IPS DF 4.7 (cell line): ENCODE measurements around the gene DNASE1L1.
"Not testable (repeated sequence)": the region's sequence is repeated elsewhere in the genome, so short reads cannot be mapped to it uniquely, and the experiment has no call there.

Experiments used
- DNase-seq: peaks from one replicate; pipeline ENCODE4 v3.0.0-alpha.2; 2013; ENCODE audit warnings: low spot score; ENCODE audit errors: extremely low read depth

Gene DNASE1L1

DNA sequence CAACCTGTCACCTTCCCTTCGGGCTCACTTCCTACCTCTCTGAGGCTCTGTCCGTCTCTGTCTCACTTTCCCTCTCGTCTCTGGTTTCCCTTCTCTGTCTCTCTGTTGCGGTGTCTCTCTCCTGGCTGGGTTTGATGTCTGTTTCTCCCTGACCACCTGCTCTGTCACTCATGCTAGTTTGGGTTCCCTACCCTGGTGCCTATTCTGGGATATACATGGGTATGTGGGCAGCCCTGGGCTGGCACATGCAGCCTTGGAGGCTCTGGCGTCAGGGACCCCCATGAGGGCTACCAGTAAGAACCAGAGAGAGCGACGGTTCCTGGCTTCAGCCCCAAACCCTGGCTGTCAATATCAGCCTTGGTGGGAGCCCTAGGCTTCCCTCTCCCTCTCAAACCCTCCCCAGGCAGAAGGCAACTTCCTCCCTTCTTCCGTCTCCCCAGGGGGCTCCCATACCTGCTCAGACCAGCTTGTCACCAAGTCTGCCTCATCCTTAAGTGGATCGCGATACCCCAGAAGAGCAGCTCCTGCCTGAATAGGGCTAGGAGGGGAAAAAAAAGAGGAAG lies 314 bp downstream of the DNASE1L1 start:
- no peak for DNase-seq

DNA sequence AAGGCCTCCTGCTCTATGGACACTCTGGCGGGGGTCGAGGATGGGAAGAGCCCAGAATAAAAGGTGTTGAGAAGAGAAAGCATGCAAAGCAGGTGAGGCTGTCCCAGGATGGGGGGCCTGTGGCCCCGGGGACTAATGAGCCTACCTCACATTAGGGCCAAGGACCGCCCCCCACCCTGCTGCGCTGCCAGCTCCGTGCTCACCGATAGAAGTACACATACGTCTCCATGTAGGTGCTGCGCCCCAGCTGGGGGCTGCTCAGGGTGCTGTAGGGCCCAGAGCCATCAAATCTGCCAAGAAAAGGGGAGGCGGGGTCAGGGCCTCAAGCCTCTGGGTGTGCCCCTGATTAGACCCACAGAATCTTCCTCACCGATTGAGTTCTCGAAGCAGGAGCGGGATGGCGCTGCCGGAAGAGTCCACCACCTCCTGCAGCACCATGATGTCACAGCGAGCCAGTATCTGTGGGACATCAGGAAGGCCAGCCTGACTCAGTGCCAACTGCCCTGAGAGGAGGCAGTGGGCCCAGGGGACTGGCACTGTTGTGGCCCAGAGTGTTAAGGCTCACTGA lies 4.3 kb downstream of the DNASE1L1 start:
- DNase-seq: no peak

DNA sequence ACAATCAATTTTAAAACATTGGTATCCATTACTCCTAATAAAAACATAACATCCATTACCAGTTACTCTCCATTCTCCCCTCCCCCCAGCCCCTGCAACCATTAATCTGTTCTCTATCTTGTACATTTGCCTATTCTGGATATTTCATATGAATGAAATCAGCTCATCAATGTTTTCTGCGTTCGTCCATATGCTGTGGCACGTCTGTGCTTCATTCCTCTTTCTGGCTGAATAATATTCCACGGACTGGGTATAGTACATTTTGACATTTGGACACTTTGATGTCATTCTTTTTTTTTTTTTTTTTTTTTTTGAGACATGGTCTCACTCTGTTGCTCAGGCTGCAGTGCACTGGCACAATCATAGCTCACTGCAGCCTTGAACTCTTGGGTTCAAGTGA lies 5.2 kb downstream of the DNASE1L1 start:
- no peak for DNase-seq

DNA sequence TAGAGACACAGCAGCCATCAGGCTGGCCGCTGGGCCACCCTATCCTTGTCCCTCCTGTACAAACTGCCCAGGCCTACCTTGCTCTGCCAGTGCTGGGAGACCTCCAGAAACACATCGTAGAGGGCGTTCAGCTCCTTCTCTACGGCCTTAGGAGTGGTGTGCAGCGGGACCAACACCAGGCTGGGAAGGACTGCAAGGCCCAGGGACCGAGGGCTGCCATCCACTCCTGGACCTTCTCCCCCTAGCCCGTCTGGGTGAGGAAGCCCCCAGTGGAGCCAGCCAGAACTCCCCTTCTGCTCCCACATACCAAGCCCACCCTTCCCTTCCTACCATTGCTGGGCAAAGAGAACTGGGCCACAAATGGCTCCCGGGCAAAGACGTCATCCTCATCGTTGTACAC lies 5.9 kb downstream of the DNASE1L1 start:
- DNase-seq: no peak

DNA sequence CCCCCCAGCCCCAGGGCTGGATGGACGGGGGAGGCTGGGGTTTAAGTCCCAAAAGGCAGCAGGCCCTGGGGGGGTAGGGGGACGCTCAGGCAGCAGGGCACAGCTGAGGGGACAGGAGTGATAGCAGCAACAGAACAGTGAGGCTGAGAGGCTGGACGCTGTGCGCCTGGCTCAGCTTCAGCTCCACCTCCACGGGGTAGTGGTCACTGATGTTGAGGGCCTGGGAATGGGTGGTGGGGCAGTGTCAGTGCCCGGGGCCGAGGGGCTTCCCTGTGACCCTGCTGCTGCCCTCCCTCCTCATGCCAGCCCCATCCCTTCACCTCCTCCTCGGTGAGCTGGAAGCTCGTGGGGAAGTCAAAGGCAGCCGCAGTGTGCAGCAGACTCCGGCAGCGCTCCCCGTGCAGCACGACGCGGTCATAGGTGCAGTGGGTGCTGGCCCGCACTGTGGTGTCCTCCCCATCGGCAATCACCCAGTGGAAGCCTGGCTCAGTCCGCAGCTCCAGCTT lies 6.4 kb downstream of the DNASE1L1 start:
- no peak for DNase-seq

DNA sequence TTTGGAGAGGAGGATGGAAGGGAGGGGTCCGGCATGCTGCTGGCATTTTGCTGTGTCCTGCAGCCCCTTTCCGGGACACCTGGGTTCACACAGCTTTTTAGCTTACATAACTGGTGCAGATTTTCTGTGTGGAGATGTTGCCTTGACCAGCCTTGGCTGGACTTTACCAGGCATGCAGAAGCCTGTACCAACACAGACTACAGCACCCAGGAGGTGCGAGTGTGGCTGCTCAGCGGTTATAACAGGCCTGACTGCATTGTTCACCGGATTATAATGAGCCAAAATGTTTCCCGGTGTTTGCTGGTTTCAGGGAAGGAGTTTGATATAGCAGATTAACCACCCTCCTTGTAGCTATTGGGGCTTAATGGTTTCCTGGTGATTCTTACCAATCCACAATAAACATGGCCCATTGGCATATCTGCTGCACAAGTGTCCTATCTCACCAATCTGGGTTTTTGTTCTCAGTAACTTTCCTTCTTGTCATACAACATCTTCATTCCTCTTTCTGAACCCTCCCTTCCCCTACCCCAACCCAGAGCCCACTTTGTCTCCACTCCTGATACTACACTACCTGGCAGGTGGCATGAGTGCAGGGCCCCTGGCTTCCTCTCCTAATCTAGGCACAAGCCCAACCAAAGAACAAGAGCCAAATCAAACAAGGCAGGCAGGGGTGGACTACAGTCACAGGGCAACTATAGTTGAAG lies 7.0 kb downstream of the DNASE1L1 start:
- DNase-seq: no peak

DNA sequence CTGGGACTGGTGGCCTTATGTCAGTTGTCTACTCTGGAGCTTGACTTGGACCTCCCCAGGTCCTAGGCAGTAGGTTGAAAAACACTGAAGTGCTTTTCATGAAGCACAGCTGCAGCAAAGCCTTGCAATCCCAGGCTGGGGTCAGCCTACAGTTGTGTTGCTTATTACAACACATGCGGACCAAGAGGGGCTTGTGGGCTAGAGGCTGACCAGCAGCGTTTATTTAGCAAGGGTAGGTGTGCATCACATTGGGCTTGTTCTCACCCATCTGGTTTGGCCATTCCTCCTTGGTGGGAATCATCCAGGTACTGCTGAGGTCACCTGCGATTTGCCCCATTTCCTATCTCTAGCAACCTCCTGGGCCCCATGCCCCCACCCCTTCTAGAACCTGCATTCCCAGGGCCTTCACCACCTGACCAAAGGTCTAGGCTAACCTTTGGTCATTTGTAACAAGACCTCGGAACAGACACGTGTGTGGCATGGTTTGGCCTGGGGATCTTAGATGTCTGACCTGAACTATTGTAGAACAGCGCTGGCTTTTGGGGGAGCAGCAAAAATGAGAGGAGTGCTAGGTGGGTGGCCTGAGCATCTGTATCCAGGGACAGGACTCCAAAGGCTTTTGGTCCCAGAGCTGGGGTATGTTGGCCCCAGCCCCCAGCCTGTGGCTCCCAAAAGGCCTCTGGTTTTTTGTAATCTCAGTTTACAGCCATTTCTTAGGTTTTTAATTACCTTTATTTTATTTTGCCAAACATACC lies 7.8 kb downstream of the DNASE1L1 start:
- DNase-seq: no peak

DNA sequence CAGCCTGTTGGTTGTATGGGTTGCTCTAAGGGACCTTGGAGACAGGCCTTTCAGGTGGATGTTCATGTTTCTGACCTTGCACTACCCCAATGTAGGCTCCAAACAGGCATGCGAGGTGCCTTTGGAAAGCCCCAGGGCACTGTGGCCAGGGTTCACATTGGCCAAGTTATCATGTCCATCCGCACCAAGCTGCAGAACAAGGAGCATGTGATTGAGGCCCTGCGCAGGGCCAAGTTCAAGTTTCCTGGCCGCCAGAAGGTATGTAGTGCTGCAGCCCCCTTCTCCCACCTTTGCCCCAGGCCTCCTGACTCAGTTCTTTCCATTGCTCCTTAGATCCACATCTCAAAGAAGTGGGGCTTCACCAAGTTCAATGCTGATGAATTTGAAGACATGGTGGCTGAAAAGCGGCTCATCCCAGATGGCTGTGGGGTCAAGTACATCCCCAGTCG lies 8.7 kb downstream of the DNASE1L1 start:
- not testable (repeated sequence) for DNase-seq

DNA sequence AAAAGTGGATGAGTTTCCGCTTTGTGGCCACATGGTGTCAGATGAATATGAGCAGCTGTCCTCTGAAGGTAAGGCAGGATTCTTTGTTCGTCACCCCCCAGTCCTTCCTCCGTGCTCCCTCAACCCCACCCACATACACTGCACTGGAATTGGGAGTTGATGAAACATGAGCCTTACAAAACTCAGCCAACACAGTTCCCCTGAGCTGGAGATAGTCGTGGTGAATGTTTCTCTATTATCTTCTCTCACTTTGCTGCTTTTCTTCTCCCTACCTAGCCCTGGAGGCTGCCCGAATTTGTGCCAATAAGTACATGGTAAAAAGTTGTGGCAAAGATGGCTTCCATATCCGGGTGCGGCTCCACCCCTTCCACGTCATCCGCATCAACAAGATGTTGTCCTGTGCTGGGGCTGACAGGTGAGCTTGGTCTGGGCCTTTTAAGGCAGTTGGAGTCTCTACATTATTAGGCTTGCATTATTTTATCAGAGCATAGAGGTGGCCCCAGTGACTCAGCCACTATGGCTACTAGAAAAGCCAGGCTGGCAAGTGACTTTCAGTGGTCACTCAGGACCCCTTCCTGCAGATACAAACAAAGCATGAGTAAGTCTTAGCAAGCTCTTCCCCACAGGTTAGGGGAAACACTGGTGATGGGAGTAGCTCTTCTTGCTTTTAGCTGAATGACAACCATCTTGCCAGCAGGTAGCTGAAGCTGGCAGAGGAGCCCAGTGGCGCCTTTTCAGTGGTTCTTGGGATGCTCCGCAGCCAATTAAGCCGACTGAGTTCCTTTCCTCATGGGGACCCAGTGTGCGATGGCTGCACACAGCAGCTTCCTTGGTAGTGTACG lies 9.3 kb downstream of the DNASE1L1 start:
- no peak for DNase-seq

DNA sequence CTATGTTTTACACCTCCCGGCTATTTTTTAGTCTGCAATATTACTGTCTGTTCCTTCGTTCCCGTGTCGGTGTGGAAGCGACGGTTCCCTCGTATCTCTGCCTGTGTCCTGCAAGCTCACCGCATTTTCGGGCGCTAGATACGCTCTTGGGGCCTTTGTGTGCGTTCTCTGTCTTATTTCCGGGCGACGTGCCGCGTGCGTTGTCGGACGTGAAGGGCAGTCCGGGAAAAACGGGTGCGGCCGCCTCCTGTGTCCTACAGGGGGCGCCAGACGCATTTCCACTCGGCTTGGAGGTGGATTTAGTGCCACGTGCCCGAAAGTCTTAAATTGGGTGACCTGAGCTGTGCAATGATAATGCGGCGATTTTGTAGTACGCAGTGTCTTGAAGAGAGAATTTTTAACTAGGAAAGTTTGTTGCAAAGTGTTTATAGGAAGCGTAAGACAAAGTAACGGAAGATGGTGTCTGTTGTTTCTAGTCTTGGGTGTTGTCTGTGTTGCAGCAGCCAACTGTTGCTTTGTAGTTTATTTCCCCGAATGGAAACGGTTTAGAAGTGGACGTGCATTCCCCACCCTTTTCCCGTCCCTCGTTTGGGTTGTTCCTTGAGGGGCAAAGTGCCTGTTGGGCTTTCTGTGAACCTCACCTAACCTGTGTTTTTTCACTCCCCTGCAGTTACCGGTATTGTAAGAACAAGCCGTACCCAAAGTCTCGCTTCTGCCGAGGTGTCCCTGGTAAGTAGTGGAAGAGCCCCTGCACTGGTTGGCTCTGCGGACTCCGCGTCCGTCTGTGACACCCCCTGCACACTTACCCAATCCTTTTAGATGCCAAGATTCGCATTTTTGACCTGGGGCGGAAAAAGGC lies 10.2 kb downstream of the DNASE1L1 start:
- DNase-seq: no peak

DNA sequence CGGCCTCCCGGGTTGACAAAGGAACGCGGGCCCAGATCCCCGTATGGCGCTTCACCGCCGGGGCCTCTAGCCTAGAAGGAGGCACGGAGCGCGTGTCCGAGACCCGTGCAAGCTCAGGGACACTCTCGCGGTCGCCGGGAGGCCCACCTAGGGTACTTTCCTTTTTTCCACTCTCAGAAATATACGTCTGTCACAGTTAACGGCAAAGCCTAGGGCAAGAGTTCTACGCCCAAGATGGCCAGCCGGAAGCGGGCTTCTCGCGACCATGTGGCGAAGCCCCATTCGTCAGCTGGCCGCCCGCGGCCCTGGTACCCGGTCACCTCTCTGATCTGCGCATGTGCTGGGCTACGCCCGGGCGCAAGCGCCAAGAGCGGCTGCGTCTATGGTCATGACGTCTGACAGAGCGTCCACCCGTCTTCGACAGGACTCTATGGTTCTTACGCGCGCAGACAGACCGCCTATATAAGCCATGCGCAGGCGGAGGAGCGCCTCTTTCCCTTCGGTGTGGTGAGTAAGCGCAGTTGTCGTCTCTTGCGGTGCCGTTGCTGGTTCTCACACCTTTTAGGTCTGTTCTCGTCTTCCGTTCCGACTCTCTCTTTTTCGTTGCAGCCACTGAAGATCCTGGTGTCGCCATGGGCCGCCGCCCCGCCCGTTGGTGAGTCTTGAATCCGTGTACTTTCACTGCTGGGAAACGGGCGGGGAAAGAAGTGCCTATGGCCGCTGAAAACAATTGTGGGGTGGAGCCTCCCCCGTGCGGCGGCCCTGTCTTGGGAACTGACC lies 11.0 kb downstream of the DNASE1L1 start, which contains the start of gene RPL10:
Gene RPL10 (plus strand): TSS at position 490 of the 780 bp plus-strand sequence. CDS start 143 bp downstream, at position 633.
- DNase-seq: no peak

DNA sequence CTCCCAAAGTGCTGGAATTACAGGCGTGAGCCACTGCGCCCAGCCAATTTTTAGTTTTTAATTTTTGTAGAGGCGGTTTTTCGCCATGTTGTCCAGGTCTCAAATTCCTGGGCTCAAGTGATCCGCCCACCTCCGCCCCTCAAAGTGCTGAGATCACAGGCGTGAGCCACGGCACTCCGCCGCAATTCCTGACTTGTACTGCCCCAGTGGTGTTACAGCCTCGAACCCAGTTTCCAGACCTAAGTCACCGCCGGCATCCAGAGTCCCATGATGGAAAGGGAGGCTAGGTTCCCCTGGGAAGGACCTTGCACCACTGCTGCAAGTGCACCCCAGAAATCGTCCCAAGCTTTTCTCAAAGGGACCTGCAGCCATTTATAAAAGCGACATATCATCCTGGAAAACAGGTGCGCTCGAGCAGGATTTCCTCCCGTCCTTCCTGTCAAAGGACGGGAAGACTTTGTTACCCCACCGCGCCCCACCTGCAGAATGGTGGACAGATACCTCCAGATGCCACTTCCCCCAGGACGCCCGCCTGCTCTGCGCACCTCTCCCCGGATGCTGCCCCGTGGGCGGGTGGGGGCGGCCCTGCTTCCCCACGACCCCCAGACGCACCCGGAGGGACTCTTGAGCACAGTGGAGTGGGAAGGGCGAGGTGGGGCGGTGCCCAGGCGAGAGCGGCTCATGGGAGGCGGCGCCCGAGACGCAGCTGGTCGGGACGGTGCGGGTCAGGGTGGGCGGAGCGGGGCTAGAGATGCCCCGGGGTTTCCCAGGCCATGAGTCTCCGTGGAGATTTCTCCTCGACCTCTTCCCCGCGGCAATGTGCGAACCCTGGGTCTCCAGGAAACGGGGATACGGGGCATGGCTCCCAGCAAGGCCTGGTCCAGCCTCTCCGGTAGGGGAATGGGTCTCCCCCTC lies 11.8 kb downstream of the DNASE1L1 start:
- DNase-seq: no peak

DNA sequence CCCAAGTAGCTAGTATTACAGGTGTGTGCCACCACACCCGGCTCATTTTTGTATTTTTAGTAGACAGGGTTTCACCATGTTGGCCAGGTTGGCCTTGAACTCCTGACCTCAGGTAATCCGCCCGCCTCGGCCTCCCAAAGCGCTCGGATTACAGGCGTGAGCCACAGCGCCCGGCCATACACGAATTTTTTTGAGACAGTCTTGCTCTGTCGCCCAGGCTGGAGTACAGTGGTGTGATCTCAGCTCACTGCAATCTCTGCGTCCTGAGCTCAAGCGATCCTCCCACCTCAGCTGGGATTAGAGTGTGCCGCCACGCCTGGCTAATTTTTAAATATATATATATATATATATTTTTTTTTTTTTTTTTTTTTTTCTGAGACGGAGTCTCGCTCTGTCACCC lies 12.7 kb downstream of the DNASE1L1 start:
- DNase-seq: not testable (repeated sequence)

DNA sequence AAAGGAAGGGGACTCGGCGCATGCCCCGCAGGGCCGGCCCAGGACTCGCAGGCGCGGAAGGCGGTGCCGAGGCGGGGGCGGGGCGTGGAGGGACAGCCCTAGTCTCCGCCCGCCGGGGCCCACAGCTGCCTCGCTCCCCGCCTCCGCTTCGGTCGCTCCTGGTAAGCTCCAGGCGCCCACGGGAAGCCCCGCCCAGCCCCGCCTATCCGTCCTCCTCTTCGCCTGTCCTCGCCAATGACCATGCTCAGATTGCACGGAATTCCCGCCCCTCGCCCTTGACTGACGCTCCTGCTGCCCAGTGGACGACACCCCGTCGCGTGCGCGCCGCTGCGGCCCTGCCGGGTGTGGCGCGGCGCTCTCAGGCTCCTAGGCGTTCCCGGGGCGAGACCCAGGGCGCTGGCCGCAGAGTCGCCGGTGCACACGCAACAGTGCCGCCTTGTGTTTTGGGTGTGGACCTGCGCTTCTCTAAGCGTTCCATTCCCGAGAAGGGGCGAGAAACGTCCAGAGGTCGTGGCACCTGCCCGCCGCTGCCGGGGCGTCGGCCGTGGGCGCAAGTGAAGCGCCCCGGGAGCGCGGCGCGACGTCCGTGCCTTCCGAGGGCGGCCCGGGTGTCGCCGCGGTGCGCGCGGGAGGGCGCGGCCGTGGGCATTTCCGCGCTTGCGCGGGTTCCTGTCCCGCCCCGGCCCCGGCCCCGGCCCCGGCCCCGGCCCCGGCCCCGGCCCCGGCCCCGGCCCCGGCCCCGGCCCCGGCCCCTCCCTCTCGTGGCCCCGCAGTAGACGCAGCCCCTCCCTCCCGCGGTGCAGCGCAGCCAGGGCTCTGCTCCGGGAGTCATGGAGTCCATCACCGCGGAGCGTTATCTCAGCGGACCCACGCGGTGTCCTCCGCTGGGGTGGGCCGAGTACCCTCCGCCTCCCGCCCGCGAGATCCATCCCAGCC lies 19.0 kb downstream of the DNASE1L1 start:
- not testable (repeated sequence) for DNase-seq

DNA sequence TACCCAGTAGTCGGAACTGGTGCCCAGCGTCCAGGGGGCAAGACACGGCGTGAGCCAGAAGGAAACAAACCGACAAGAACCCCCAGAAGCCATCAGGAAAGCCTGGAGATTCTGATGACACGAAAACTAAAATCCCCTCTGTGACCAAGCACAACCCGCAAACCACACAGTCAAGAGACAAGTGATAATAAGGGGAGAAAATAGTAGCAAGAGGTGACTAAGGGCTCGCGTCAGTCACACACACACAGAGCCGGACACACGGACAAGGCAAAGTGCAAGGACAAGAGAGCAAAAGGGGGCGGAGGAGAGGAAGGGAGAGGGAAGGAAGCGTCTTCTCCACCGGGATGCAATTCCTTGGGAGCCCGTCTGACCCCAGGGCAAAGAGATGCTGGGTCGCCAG lies 20.4 kb downstream of the DNASE1L1 start:
- not testable (repeated sequence) for DNase-seq

DNA sequence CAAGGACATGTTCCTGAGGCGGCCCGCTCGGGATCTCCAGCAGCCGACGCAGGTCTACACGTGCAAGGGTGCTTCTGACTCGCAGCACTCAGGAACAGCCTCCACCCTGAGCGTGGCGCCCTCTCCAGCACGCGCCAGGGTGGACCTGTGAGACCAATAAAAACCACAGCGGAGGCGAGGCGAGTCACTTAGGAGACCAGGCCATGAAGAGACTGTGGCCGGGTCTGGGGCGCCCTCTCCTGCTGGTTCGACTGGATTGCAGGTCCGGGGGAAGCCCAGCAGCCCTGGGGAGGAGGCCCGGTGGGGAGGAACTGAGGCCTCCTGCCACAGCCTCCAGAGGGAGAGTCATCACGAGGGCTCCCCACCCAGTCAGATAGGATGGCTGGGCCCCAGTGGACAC lies 21.0 kb downstream of the DNASE1L1 start:
- not testable (repeated sequence) for DNase-seq

DNA sequence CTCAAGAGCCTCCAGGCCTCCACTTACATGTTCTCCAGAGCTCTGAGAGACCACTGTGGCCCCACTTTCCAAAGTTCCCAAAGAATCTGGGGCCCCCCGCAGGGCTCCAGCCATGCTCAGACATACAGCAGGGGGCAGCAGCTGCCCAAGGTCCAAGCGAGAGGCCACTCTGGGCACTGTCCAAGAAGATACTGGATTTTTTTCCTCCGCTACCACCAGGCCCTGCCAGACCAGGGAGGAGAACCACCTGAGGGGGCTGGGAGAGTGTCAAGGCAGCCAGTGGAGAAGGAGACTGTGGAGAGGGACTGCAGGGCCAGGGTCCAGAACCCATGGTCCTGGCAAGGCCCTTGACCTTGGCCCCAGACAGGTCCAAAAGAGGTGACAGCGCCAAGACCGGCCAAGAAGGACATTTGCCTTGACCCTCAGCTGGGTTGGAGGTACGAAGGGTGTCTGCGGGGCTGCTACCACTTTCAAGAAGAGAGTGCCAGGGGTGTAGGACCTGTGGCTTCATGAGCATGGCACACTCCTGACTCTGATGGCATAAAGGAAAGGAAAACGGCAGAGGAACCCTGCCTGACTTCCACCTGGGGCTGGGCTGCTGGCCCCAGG lies 24.7 kb downstream of the DNASE1L1 start:
- DNase-seq: no peak
